GM13977 (cell line): ENCODE results near the gene GABARAPL1.
"Not testable (repeated sequence)": the region's sequence is repeated elsewhere in the genome, so short reads cannot be mapped to it uniquely, and the experiment has no call there.

Experiments used
- DNase-seq: peaks from one replicate; pipeline ENCODE4 v3.0.0; 2012; ENCODE audit warnings: low spot score
- in situ Hi-C: fragments of 300-500 bp; cut with MboI; formaldehyde crosslinking; loops from one replicate; pipeline ENCODE4 v1.12.0; 2022; ENCODE audit warnings: low sequenced_read_pairs, low pct_unique_long_range_greater_than_20kb, mixed read lengths, inconsistent platforms; ENCODE audit not compliant: unreplicated experiment
- TF ChIP-seq, protein P1 (sequence below): IDR thresholded peaks from 2 replicates; pipeline ENCODE4 v1.5.1; 2012; ENCODE audit warnings: mild to moderate bottlenecking, control low read depth; ENCODE audit not compliant: insufficient read depth; ENCODE audit errors: extremely low read depth, missing control alignments

The GABARAPL1 gene

DNA sequence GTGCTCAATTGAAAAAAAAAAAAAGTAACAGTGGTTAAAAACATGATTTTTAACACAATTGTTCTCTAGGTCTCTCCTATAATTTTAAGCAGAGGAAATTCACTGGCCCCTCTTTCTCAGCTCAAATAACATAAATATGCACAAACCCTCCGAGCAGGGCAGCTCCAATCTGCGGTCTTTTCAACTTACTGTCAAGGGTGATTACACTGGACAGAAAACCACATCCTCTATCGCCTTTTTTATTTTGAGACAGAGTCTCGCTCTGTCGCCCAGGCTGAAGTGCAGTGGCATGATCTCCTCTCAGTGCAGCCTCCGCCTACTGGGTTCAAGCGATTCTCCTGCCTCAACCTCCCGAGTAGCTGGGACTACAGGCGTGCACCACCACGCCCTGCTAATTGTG is 16.5 kb upstream of the GABARAPL1 start:
- peak; percentile 60 for DNase-seq
- TF ChIP-seq, protein P1, sequence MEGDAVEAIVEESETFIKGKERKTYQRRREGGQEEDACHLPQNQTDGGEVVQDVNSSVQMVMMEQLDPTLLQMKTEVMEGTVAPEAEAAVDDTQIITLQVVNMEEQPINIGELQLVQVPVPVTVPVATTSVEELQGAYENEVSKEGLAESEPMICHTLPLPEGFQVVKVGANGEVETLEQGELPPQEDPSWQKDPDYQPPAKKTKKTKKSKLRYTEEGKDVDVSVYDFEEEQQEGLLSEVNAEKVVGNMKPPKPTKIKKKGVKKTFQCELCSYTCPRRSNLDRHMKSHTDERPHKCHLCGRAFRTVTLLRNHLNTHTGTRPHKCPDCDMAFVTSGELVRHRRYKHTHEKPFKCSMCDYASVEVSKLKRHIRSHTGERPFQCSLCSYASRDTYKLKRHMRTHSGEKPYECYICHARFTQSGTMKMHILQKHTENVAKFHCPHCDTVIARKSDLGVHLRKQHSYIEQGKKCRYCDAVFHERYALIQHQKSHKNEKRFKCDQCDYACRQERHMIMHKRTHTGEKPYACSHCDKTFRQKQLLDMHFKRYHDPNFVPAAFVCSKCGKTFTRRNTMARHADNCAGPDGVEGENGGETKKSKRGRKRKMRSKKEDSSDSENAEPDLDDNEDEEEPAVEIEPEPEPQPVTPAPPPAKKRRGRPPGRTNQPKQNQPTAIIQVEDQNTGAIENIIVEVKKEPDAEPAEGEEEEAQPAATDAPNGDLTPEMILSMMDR: no peak
- in situ Hi-C loops: no loop called here

DNA sequence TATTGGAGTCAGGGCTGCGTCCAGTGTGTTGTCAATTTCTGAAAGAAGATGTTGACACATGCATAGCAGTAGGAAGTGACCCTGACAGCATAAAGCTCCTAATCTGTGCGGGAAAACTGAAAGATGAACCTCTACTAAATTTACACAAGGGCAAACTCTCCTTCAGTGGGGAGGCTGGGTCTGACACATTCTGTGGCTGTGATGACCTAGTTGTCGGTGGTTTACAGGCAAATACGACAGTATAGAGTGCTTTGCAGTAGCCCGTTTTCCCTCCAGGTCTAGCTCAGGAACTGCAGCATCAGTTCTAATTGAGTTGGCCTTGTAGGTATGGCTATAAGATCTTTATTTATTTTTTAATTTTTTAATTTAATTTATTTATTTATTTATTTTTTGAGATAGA is 14.8 kb upstream of the GABARAPL1 start:
- TF ChIP-seq, protein P1: no peak
- no peak for DNase-seq
- in situ Hi-C loops: no loop called here

DNA sequence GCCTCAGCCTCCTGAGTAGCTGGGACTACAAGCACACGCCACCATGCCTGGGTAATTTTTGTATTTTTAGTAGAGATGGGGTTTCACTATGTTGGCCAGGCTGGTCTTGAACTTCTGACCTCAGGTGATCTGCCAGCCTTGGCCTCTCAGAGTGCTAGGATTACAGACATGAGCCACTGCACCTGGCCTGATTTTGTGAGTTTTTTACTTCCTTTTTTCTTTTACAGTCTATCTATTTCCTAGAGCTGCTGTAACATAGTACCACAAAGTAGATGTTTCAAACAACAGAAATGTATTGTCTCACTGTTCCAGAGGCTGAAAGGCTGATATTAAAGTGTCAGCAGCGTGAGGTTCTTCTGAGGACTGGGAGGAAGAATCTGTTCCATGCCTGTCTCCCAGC is 8.2 kb upstream of the GABARAPL1 start:
- in situ Hi-C loops, DNase-seq: not testable (repeated sequence)

GRCh38 chr12:10205220-10205807 is 7.4 kb upstream of the GABARAPL1 start:
- TF ChIP-seq, protein P1: no peak
- DNase-seq: no peak
- in situ Hi-C loops: no loop called here

DNA sequence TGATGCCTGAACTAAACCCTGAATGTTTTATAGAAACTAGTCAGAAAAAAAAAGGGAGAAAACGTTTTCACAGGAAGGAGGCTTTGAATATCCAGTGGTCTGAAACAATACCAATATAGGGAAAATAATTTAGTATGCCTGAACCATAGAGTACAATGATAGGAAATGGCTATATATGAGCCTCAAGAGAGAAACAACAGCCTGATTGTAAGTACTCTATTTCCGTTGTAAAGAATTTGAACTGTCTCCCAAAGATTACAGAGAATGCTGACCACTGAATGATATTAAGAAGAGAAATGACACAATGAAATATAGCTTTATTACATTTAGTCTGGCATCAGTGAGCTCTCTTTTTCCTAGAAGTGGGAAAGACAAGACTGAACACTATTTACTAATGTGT is 5.5 kb upstream of the GABARAPL1 start:
- in situ Hi-C loops: no loop called here
- TF ChIP-seq, protein P1: no peak
- no peak for DNase-seq

DNA sequence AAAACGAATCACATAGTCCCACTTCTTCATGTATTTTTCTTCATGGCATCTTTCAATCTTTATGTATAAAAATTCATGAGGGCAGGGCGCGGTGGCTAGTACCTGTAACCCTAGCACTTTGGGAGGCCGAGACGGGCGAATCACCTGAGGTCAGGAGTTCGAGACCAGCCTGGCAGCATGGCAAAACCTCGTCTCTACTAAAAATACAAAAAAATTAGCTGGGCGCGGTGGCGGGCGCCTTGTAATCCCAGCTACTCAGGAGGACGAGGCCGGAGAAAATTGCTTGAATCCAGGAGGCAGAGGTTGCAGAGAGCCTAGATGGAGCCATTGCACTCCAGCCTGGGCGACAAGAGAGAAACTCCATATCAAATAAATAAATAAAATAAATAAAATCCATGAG is 2.5 kb upstream of the GABARAPL1 start:
- in situ Hi-C loops: no loop called here
- DNase-seq: no peak

More for the DNA sequence above, 2.5 kb upstream of the GABARAPL1 start:
- TF ChIP-seq, protein P1: no peak
